Hippocampal formation (tissue), 2 donors: ENCODE results near the gene GPR52.
"Not testable (repeated sequence)": the region's sequence is repeated elsewhere in the genome, so short reads cannot be mapped to it uniquely, and the experiment has no call there.

ENCODE experiments used
- DNase-seq, 2 donors: peaks; one replicate each; lab custom pipeline; 2025; lab: John Stamatoyannopoulos, UW

Gene GPR52

GRCh38 chr1:174447866-174448530 is at the start of gene GPR52:
GPR52 (plus strand) TSS chr1:174447964; CDS start chr1:174448112, 148 bp downstream.
- no peak for DNase-seq

- no peak for DNase-seq
Observed at GRCh38 chr1:174398246-174398645, 49.5 kb upstream of the GPR52 start.

- DNase-seq = no peak
Observed at GRCh38 chr1:174399211-174399610, 48.6 kb upstream of the GPR52 start.

- DNase-seq = no peak
Observed at GRCh38 chr1:174401075-174401474, 46.7 kb upstream of the GPR52 start.

GRCh38 chr1:174405219-174405618 is 42.5 kb upstream of the GPR52 start:
- no peak for DNase-seq

- DNase-seq = no peak
Observed at GRCh38 chr1:174406421-174406820, 41.3 kb upstream of the GPR52 start.

GRCh38 chr1:174407665-174408064 is 40.1 kb upstream of the GPR52 start:
- no peak for DNase-seq

- no peak for DNase-seq
Observed at GRCh38 chr1:174408146-174408545, 39.6 kb upstream of the GPR52 start.

GRCh38 chr1:174409801-174410200 is 38.0 kb upstream of the GPR52 start:
- not testable (repeated sequence) for DNase-seq

- DNase-seq = no peak
Observed at GRCh38 chr1:174413632-174414031, 34.1 kb upstream of the GPR52 start.

- no peak for DNase-seq
Observed at GRCh38 chr1:174414203-174414602, 33.6 kb upstream of the GPR52 start.

GRCh38 chr1:174415506-174415905 is 32.3 kb upstream of the GPR52 start:
- no peak for DNase-seq

GRCh38 chr1:174417921-174418320 is 29.8 kb upstream of the GPR52 start:
- no peak for DNase-seq

- no peak for DNase-seq
Observed at GRCh38 chr1:174425121-174425520, 22.6 kb upstream of the GPR52 start.

GRCh38 chr1:174426153-174426552 is 21.6 kb upstream of the GPR52 start:
- no peak for DNase-seq

- no peak for DNase-seq
Observed at GRCh38 chr1:174428033-174428432, 19.7 kb upstream of the GPR52 start.

- DNase-seq = no peak
Observed at GRCh38 chr1:174428739-174429138, 19.0 kb upstream of the GPR52 start.

GRCh38 chr1:174433451-174433850 is 14.3 kb upstream of the GPR52 start:
- no peak for DNase-seq

- no peak for DNase-seq
Observed at GRCh38 chr1:174445351-174445750, 2.4 kb upstream of the GPR52 start.

- no peak for DNase-seq
Observed at GRCh38 chr1:174445817-174446216, 1.9 kb upstream of the GPR52 start.

- no peak for DNase-seq
Observed at GRCh38 chr1:174448531-174448883, 743 bp downstream of the GPR52 start.

- DNase-seq = no peak
Observed at GRCh38 chr1:174448974-174449373, 1.2 kb downstream of the GPR52 start.

GRCh38 chr1:174451408-174451807 is 3.6 kb downstream of the GPR52 start:
- DNase-seq = no peak

- no peak for DNase-seq
Observed at GRCh38 chr1:174465855-174466254, 18.1 kb downstream of the GPR52 start.
